ENCODE measurements around the gene TAS2R60. TPM values are rescaled to one million over a fixed set of nuclear protein-coding genes. Genes with fewer than 3 reads are reported as not detected.

The TAS2R60 gene, protein sequence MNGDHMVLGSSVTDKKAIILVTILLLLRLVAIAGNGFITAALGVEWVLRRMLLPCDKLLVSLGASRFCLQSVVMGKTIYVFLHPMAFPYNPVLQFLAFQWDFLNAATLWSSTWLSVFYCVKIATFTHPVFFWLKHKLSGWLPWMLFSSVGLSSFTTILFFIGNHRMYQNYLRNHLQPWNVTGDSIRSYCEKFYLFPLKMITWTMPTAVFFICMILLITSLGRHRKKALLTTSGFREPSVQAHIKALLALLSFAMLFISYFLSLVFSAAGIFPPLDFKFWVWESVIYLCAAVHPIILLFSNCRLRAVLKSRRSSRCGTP
- not detected for polyA plus RNA-seq
- long read RNA-seq, donor 1: 0 reads
- long read RNA-seq, donor 2: 0 reads
- long read RNA-seq, donor 3: 0 reads
- long read RNA-seq, donor 4: 0 reads
- long read RNA-seq, donor 5: 0 reads
- long read RNA-seq, donor 6: 0 reads
- long read RNA-seq, donor 7: 0 reads
- long read RNA-seq, donor 8: 0 reads
- long read RNA-seq, donor 9: 0 reads
- long read RNA-seq, donor 10: 0 reads
- long read RNA-seq, donor 11: 0 reads

GRCh38 chr7:143443153-143443552 lies at the start of gene TAS2R60:
TAS2R60 (plus strand) TSS chr7:143443453; CDS start chr7:143443453, 0 bp downstream.
- no peak for DNase-seq
- WGBS (ENCODE audit: insufficient coverage, low lambda C conversion rate): no CpG with 5 or more reads among the region's 4 CpGs
- H3K36me3 ChIP-seq (ENCODE audit: control insufficient read depth, insufficient read depth, low read length): no peaks in the 10 kb centered on the region

GRCh38 chr7:143394068-143394467 lies 49.2 kb upstream of the TAS2R60 start:
- Histone ChIP-seq H3K9me3 (ENCODE audit: control insufficient read depth, low read depth, low read length) (no peaks in the 10 kb centered on the region), H3K36me3 (ENCODE audit: control insufficient read depth, insufficient read depth, low read length) (peaks cover 69% of the 10 kb centered on the region), H3K27me3 (ENCODE audit: control insufficient read depth, insufficient read depth, low read length) (no peaks in the 10 kb centered on the region), H3K4me1 (ENCODE audit: control insufficient read depth, insufficient read depth, low read length) (peaks cover 47% of the 10 kb centered on the region), H3K27ac (ENCODE audit: low read length) (peak overlapping the region; percentile 68), H3K4me3 (ENCODE audit: low read length) (no peak overlapping the region)
- no peak for DNase-seq
- 100% methylated on average over 1 of the region's 6 CpGs for WGBS (ENCODE audit: insufficient coverage, low lambda C conversion rate)

More at GRCh38 chr7:143443153-143443552, at the start of gene TAS2R60:
- H3K27me3 ChIP-seq (ENCODE audit: control insufficient read depth, insufficient read depth, low read length): peaks cover 6% of the 10 kb centered on the region
- H3K27ac ChIP-seq (ENCODE audit: low read length): no peak within 1 kb of the TSS
- H3K9me3 ChIP-seq (ENCODE audit: control insufficient read depth, low read depth, low read length): no peaks in the 10 kb centered on the region
- no peak within 1 kb of the TSS for H3K4me3 ChIP-seq (ENCODE audit: low read length)
- H3K4me1 ChIP-seq (ENCODE audit: control insufficient read depth, insufficient read depth, low read length): no peaks in the 10 kb centered on the region

DNA sequence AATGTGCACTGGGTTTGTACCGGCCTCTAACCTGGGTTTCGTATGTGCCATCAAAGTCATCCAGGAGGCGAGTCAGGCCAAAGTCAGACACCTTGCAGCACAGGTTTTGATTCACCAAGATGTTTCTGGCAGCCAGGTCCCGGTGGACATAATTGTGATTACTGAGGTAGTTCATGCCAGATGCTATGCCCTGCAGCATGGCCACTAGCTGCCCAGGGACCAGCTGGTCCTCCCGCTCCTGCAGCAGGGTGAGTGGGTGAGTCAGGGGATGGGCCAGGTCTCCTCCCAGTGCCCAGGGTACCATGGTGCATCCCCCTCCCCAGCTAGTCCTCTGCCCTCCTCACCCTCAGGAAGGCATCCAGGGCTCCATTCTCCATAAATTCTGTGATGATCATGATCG lies 48.5 kb upstream of the TAS2R60 start:
- no peak for DNase-seq
- WGBS (ENCODE audit: insufficient coverage, low lambda C conversion rate): no CpG with 5 or more reads among the region's 6 CpGs
- Histone ChIP-seq H3K27ac (ENCODE audit: low read length) (no peak overlapping the region), H3K36me3 (ENCODE audit: control insufficient read depth, insufficient read depth, low read length) (peaks cover 68% of the 10 kb centered on the region), H3K27me3 (ENCODE audit: control insufficient read depth, insufficient read depth, low read length) (no peaks in the 10 kb centered on the region), H3K9me3 (ENCODE audit: control insufficient read depth, low read depth, low read length) (no peaks in the 10 kb centered on the region), H3K4me1 (ENCODE audit: control insufficient read depth, insufficient read depth, low read length) (peaks cover 51% of the 10 kb centered on the region), H3K4me3 (ENCODE audit: low read length) (no peak overlapping the region)

DNA sequence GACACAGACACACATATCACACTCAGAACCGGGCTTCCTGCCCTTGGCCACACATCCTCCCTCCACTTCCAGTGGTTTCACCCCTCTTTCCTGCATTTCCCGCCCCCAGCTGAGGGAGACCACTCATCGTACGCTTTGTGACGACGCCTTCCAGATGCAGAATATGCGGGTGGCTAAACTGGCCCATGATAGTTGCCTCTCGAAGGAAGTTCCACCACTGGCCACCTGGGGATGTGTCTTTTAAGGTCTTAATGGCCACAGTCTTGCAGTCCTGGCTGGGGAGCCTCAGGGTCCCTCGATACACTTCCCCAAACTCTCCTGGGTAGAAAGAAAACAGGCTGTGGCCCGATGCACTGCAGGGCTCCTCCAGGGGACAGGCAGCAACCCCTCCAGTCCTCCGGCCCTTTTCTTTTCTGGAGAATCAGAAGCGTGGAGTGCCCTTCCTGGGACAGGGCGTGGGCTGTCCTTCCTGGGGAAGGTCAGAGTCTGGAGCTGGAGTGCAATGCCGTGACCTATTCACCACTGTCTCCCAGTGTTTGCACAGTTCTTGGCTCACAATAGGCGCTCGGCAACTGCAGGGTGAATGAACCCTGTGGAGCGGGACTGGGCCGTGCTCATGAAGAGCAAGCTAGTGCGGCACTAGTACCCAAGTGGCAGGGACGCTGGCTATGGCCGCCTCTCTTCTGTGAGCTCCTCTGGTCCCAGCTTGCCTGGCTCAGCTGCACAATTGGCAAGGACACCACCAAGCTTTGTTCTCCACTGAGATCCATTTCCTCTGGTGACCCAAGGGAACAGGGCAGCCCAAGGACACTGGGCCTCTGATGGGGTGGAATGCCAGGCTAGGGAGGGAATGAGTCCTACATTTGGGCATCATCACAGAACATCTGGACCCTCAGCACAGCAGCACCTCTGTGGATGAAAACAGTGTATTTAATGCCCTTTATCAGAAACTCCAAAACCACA lies 47.8 kb upstream of the TAS2R60 start:
- peak overlapping the region; percentile 2 for H3K27ac ChIP-seq (ENCODE audit: low read length)
- H3K27me3 ChIP-seq (ENCODE audit: control insufficient read depth, insufficient read depth, low read length): no peaks in the 10 kb centered on the region
- DNase-seq: peak in 1 of 2 donors; percentile 76
- no peak overlapping the region for H3K4me3 ChIP-seq (ENCODE audit: low read length)
- no peaks in the 10 kb centered on the region for H3K9me3 ChIP-seq (ENCODE audit: control insufficient read depth, low read depth, low read length)
- peaks cover 51% of the 10 kb centered on the region for H3K4me1 ChIP-seq (ENCODE audit: control insufficient read depth, insufficient read depth, low read length)
- WGBS (ENCODE audit: insufficient coverage, low lambda C conversion rate): no CpG with 5 or more reads among the region's 21 CpGs
- peaks cover 63% of the 10 kb centered on the region for H3K36me3 ChIP-seq (ENCODE audit: control insufficient read depth, insufficient read depth, low read length)

DNA sequence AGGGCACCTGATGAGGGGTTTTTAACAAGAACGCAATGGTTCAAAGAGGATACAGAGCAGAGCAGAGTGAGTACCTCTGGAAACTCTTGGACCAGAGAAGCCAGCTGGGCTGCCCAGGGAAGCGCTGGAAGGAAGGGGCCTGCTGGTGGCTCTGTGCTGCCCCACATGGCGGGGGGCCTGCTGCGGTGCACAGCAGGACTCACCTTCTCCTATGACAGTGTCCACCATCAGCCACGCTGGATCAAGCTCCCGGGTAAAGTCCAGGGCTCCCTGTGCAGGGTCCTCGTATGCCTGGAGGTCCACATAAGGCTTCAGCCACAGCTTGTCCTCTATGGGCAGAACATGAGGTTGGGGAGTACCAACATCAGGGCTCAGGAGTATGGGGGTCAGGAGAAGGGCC lies 47.1 kb upstream of the TAS2R60 start:
- no CpG with 5 or more reads among the region's 7 CpGs for WGBS (ENCODE audit: insufficient coverage, low lambda C conversion rate)
- no peaks in the 10 kb centered on the region for H3K27me3 ChIP-seq (ENCODE audit: control insufficient read depth, insufficient read depth, low read length)
- H3K27ac ChIP-seq (ENCODE audit: low read length): no peak overlapping the region
- H3K4me3 ChIP-seq (ENCODE audit: low read length): no peak overlapping the region
- H3K4me1 ChIP-seq (ENCODE audit: control insufficient read depth, insufficient read depth, low read length): peaks cover 51% of the 10 kb centered on the region
- H3K9me3 ChIP-seq (ENCODE audit: control insufficient read depth, low read depth, low read length): no peaks in the 10 kb centered on the region
- DNase-seq: no peak
- H3K36me3 ChIP-seq (ENCODE audit: control insufficient read depth, insufficient read depth, low read length): peaks cover 57% of the 10 kb centered on the region

DNA sequence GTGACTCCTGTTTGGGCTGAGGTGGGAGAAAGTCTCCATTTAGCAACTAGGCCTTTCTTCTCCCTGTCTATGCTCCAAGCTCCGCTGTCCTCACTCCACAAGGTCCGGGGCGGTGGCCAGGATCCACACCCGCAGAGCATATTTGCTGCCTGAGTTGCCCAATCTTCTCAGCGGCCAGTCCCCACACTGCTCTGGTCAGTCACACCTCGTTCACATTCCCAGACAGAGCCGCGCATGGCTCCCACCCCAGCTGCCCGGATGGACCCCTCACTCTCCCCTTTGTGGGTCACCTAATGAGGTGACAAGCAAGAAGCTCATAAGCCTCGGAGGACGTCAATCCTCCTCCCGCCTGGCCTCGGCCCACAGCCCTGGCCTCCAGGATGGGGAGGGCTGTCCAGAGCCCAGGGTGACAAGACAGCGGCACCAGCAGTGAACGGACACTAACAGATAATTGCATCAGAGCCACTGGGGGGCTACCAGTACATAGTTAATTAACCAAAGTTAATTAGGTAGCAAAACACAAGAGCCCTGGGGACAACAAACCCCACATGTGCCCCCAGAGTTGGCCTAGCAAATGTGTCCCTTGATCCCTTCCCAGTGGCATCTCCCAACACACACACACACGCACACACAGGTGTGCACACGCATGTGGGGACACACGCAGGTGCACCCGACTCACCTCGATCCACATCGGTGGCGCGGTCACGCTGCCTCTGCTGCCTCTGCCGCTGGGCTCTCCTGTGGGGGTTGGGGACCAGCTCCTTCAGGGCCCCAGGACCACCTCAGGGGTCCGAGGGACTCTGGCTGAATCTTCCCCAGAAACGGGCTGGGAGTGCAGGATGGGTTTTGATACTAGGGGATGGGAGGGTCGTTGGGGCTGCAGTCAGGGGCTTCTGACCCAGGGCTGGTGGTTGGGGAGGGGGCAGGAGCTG lies 46.4 kb upstream of the TAS2R60 start:
- Histone ChIP-seq H3K4me1 (ENCODE audit: control insufficient read depth, insufficient read depth, low read length) (peaks cover 44% of the 10 kb centered on the region), H3K4me3 (ENCODE audit: low read length) (no peak overlapping the region), H3K27me3 (ENCODE audit: control insufficient read depth, insufficient read depth, low read length) (no peaks in the 10 kb centered on the region), H3K27ac (ENCODE audit: low read length) (no peak overlapping the region), H3K36me3 (ENCODE audit: control insufficient read depth, insufficient read depth, low read length) (peaks cover 54% of the 10 kb centered on the region), H3K9me3 (ENCODE audit: control insufficient read depth, low read depth, low read length) (no peaks in the 10 kb centered on the region)
- no CpG with 5 or more reads among the region's 28 CpGs for WGBS (ENCODE audit: insufficient coverage, low lambda C conversion rate)
- no peak for DNase-seq

DNA sequence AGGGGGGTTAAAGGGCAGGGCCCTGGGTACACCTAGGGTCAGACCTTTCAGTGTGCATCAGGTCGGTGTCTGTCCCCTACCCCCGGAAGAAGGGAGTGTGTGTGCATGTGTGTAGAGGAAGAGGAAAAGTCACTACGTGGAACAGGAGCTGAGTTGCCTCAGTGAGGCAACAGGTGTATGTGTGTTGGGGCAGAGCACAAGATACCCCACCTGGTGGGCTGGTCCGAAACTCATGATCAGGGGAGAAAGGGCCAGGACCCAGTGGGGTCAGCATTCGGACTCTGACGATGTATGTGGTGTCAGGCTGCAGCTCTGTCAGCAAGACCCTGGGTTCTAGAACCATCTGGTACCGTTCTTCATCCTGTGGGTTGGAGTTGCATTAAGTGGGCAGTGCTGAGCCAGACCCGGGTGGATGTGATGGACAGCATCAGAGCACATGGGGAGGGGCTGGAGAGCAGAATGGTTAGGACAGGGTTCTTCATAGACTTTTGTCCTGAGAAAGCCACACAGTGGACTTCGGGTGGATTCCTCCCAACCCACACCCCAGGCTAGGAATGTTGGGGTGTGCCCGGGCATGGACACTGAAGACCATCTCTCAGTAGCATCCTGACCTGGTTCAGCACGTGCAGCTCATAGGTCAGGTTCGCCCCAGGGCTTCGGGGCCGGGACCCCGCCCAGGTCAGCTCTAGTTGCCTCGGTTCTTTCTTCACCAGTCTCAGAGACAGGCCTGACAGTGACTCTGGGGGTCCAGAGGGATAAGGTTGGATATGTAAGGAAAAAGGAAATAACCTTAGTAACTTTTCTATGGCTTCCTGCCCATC lies 45.3 kb upstream of the TAS2R60 start:
- H3K36me3 ChIP-seq (ENCODE audit: control insufficient read depth, insufficient read depth, low read length): peaks cover 47% of the 10 kb centered on the region
- no peak for DNase-seq
- H3K27me3 ChIP-seq (ENCODE audit: control insufficient read depth, insufficient read depth, low read length): no peaks in the 10 kb centered on the region
- 100% methylated on average over 1 of the region's 16 CpGs for WGBS (ENCODE audit: insufficient coverage, low lambda C conversion rate)
- peaks cover 34% of the 10 kb centered on the region for H3K4me1 ChIP-seq (ENCODE audit: control insufficient read depth, insufficient read depth, low read length)
- H3K9me3 ChIP-seq (ENCODE audit: control insufficient read depth, low read depth, low read length): no peaks in the 10 kb centered on the region
- no peak overlapping the region for H3K27ac ChIP-seq (ENCODE audit: low read length)
- no peak overlapping the region for H3K4me3 ChIP-seq (ENCODE audit: low read length)

DNA sequence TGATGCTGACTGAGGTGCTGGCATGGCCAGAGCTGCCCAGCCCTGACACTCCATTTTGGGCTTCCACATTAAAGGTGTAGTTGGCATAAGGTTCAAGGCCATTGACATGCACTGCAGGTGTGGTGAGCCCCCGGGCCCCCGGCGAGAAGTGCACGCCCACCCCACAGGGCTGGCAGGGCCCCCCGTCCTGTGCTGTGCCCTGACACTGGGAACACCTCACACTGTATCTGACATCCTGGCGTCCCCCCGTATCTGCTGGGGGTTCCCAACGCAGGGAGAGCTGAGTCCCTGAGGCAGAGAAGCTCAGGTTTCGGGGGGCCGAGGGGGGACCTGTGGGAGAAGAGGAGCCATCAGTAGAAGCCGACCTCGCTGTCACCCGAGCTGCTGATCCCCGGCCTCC lies 44.6 kb upstream of the TAS2R60 start:
- H3K27me3 ChIP-seq (ENCODE audit: control insufficient read depth, insufficient read depth, low read length): no peaks in the 10 kb centered on the region
- H3K4me3 ChIP-seq (ENCODE audit: low read length): no peak overlapping the region
- H3K36me3 ChIP-seq (ENCODE audit: control insufficient read depth, insufficient read depth, low read length): peaks cover 45% of the 10 kb centered on the region
- no peak overlapping the region for H3K27ac ChIP-seq (ENCODE audit: low read length)
- peaks cover 27% of the 10 kb centered on the region for H3K4me1 ChIP-seq (ENCODE audit: control insufficient read depth, insufficient read depth, low read length)
- whole genome bisulfite sequencing (ENCODE audit: insufficient coverage, low lambda C conversion rate): no CpG with 5 or more reads among the region's 14 CpGs
- no peaks in the 10 kb centered on the region for H3K9me3 ChIP-seq (ENCODE audit: control insufficient read depth, low read depth, low read length)
- DNase-seq: no peak

DNA sequence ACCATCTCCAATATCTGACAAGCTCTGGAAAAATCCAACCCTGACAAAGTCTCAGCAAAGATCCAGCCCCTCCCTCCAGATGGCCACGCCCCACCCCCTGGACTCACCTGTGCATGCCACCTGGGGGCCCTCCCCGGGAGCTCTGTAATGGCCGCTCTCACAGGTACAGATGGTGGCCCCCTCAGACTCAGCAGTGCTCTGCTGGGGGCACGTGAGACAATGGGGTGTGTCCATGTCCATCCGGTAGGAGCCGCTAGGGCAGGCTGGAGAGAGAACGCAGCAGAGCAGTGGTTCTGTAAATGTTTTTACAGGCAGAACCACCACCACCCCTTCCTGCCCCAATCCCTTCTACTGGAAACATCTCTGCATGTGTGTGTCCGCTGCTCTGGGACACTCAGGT lies 44.1 kb upstream of the TAS2R60 start:
- Histone ChIP-seq H3K4me1 (ENCODE audit: control insufficient read depth, insufficient read depth, low read length) (peaks cover 22% of the 10 kb centered on the region), H3K27me3 (ENCODE audit: control insufficient read depth, insufficient read depth, low read length) (no peaks in the 10 kb centered on the region), H3K36me3 (ENCODE audit: control insufficient read depth, insufficient read depth, low read length) (peaks cover 44% of the 10 kb centered on the region), H3K4me3 (ENCODE audit: low read length) (no peak overlapping the region), H3K9me3 (ENCODE audit: control insufficient read depth, low read depth, low read length) (no peaks in the 10 kb centered on the region), H3K27ac (ENCODE audit: low read length) (no peak overlapping the region)
- no peak for DNase-seq
- WGBS (ENCODE audit: insufficient coverage, low lambda C conversion rate): no CpG with 5 or more reads among the region's 8 CpGs
